Measurements from ENCODE around the gene APOLD1. TPM values are rescaled to one million over a fixed set of nuclear protein-coding genes. Genes with fewer than 3 reads are reported as not detected.
"Not testable (repeated sequence)": the region's sequence is repeated elsewhere in the genome, so short reads cannot be mapped to it uniquely, and the experiment has no call there.

The APOLD1 gene
- total RNA-seq, 2 experiments from 2014 or later, result 3.5 to 7.0 TPM

DNA sequence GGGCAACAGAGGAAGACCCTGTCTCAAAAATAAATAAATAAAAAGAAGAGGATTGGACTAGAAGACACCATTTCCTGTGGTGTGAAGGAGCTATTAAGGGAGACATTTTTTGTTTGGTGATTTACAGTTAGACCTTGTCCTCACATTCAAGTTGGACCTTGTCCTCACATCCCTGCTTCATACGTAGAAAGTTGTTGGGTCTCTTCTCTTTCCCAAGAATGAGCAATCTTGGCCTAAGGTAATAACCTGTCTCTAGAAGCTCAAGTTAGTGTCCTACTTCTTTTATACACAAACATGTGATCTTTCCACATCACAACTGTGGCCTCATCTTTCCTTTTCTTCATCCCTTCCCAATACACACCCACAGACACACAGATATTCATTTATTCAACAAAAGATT is 13.0 kb downstream of the APOLD1 start:
- CTCF ChIA-PET, result interaction anchor here (1.0 to 1.1 kb wide), 2 partner anchors 9 to 10 kb away, joined by 3 to 5 read pairs; no protein-coding TSS in a partner anchor
- Mint-ChIP-seq H3K36me3 (ENCODE audit: low read depth) (no peaks in the 10 kb centered on the region), H3K27me3 (no peaks in the 10 kb centered on the region), H3K4me1 (peaks cover 17% of the 10 kb centered on the region), H3K27ac (no peak overlapping the region), H3K4me3 (no peak overlapping the region), H3K9me3 (ENCODE audit: low read depth) (no peaks in the 10 kb centered on the region)
- DNase-seq (no peak), ATAC-seq (no peak)
- POLR2A ChIA-PET, result no interaction called here
- intact Hi-C loops (cut with DNase I, micrococcal nuclease), result no loop called here

DNA sequence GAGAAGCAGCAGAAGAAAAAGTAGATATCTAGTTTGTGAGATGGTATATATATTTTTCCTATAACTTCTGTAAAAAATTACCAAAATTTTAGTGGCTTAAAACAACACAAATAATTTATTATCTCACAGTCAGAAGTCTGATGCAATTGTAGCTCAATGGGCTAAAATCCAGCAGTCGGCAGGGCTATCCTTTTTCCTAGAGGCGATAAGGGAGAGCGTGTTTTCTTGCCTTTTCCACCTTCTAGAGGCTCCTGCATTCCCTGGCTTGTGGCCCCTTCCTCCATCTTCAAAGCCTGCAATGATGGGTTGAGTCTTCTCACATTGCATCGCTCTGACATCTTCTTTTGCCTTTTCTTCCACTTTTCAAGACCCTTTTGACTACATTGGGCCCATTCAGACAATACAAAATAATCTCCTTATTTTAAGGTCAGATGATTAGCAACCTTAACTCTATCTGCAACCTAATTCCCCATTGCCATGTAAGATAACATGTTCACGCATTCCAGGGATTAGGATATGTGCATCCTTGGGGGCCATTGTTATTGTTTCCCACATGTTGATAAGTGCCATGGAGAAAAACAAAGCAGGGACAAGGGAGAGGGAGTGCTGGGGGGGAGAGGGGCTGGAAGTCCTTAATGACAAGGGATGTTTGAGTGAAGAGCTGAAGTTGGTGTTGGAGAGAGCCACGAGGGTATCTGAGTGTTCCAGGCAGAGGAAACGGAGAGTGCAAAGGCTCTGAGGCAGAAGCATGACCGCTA is 13.9 kb downstream of the APOLD1 start:
- intact Hi-C loops (cut with DNase I, micrococcal nuclease), result no loop called here
- peaks cover 23% of the 10 kb centered on the region for H3K4me1 Mint-ChIP-seq
- DNase-seq (no peak), ATAC-seq (no peak)
- CTCF ChIA-PET, result interaction anchor here (0.8 to 1.1 kb wide), 4 partner anchors 9 to 14 kb away, joined by 3 to 5 read pairs (median 4); no protein-coding TSS in a partner anchor
- POLR2A ChIA-PET, result no interaction called here
- H3K9me3 Mint-ChIP-seq (ENCODE audit: low read depth), result no peaks in the 10 kb centered on the region
- H3K27ac Mint-ChIP-seq, result no peak overlapping the region
- no peak overlapping the region for H3K4me3 Mint-ChIP-seq
- no peaks in the 10 kb centered on the region for H3K27me3 Mint-ChIP-seq
- no peaks in the 10 kb centered on the region for H3K36me3 Mint-ChIP-seq (ENCODE audit: low read depth)

DNA sequence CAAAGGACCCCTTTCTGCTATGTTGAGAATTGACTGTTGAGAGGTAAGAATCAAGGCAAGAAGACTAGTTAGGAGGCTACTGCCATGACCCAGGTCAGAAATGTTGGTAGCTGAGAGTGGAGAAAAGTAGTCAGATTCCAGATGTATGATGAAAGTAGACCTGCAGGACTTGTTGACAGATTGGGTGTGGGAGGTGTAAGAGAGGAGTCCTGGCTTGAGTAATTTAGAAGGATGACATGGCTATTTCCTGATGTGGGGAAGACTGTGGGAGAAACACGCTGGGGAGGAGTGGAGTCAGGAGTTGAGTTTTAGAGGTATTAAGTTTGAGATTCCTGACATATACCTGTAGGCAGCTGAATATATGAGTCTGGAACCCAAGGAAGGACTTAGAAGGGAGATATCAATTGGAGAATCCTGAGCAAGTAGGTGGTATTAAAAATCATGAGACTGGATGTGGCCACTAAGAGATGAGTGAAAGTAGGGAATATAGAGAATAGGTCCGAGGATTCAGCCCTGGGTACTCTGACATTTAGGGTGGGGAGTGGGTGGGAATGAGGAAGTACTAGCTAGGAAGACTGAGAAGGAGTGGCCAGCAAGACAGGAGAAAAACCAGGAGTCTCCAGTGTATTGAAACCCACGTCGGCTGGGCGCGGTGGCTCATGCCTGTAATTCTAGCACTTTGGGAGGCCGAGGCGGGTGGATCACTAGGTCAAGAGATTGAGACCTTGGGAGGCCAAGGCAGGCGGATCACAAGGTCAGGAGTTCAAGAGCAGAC is 15.1 kb downstream of the APOLD1 start:
- H3K4me3 Mint-ChIP-seq, result no peak overlapping the region
- intact Hi-C loops (cut with DNase I, micrococcal nuclease), result no loop called here
- no peaks in the 10 kb centered on the region for H3K9me3 Mint-ChIP-seq (ENCODE audit: low read depth)
- H3K27me3 Mint-ChIP-seq, result no peaks in the 10 kb centered on the region
- no peaks in the 10 kb centered on the region for H3K36me3 Mint-ChIP-seq (ENCODE audit: low read depth)
- H3K27ac Mint-ChIP-seq, result no peak overlapping the region
- H3K4me1 Mint-ChIP-seq, result peaks cover 29% of the 10 kb centered on the region
- DNase-seq, result no peak
- CTCF ChIA-PET, result interaction anchor here (0.7 to 0.8 kb wide), 2 partner anchors 13 to 104 kb away, joined by 3 read pairs; no protein-coding TSS in a partner anchor
- no peak for ATAC-seq
- POLR2A ChIA-PET, result no interaction called here

DNA sequence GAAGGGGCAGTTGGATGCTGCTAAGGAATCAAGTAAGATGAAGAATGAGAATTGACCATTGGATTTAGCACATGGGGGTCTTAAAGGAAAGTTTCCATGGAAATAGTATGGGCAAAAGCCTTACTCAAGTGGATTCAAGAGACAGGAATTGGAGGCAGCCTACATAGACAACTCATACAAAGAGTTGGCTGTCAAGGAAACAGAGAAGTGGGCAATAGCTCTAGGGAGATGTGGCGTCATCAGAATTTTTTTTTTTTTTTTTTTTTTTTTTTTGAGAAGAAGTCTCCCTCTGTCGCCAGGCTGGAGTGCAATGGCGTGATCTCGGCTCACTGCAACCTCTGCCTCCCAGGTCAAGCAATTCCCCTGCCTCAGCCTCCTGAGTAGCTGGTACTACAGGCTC is 16.2 kb downstream of the APOLD1 start:
- CTCF ChIA-PET; H3K4me3 Mint-ChIP-seq; POLR2A ChIA-PET; DNase-seq; H3K36me3 Mint-ChIP-seq (ENCODE audit: low read depth); intact Hi-C loops (cut with DNase I, micrococcal nuclease); ATAC-seq; H3K27ac Mint-ChIP-seq; H3K9me3 Mint-ChIP-seq (ENCODE audit: low read depth); H3K27me3 Mint-ChIP-seq: not testable (repeated sequence)
- H3K4me1 Mint-ChIP-seq, result peaks cover 35% of the 10 kb centered on the region

DNA sequence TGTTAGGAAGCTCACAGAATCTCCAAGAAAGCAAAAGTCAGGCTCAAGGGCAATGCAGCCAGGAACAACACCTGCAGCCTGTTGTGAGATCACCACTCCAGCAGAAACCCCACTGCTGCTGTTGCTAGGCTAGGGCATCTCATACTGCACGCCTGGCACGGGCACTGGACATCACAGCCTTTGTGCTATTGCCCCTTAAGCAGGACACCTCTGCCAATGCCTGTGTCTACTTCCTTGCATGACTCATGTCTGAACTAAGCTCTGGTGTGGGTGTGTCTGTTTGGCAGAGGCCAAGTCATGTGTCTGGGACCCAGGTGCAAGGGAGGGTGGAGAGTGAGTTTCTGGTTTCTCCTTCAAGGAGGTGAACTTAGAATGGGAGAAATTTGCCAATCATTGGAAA is 17.7 kb downstream of the APOLD1 start:
- H3K4me3 Mint-ChIP-seq, result no peak overlapping the region

DNA sequence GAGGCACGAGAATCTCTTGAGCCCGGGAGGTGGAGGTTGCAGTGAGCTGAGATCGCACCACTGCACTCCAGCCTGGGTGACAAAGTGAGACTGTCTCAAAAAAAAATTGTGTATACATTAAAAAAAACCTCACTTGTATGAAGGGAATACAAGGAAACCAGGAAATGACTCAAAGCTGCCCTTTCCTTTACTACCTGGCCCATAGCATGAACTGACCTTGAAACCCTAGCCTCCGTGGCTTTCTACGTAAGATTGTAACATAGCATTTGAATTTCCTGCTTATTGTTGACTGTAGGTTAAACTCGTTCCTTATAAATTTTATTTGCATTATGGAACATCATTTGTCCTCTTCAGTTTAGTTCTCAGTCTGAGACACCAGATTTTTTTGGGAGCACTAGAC is 18.6 kb downstream of the APOLD1 start:
- ATAC-seq, result no peak
- Mint-ChIP-seq H3K4me1 (peaks cover 57% of the 10 kb centered on the region), H3K27ac (peak overlapping the region; percentile 15), H3K9me3 (ENCODE audit: low read depth) (no peaks in the 10 kb centered on the region), H3K4me3 (no peak overlapping the region), H3K27me3 (no peaks in the 10 kb centered on the region), H3K36me3 (ENCODE audit: low read depth) (no peaks in the 10 kb centered on the region)
- ChIA-PET CTCF (interaction anchor here (0.6 to 4.3 kb wide), 3 partner anchors 10 to 1515 kb away, joined by 3 to 27 read pairs (median 5); partner anchors contain the start of gene DDX47), POLR2A (no interaction called here)
- intact Hi-C loops (cut with DNase I, micrococcal nuclease), result no loop called here
- no peak for DNase-seq

More for the DNA sequence above, 17.7 kb downstream of the APOLD1 start:
- DNase-seq (peak; percentile 53), ATAC-seq (peak; percentile 82)
- intact Hi-C loops (cut with DNase I, micrococcal nuclease), result no loop called here
- H3K27ac Mint-ChIP-seq, result peak overlapping the region; percentile 61
- H3K9me3 Mint-ChIP-seq (ENCODE audit: low read depth), result no peaks in the 10 kb centered on the region
- H3K27me3 Mint-ChIP-seq, result no peaks in the 10 kb centered on the region
- no peaks in the 10 kb centered on the region for H3K36me3 Mint-ChIP-seq (ENCODE audit: low read depth)
- peaks cover 48% of the 10 kb centered on the region for H3K4me1 Mint-ChIP-seq
- CTCF ChIA-PET, result interaction anchor here (0.8 to 4.3 kb wide), 5 partner anchors 9 to 179 kb away, joined by 3 to 27 read pairs (median 3); partner anchors contain the start of gene DDX47
- POLR2A ChIA-PET, result no interaction called here

DNA sequence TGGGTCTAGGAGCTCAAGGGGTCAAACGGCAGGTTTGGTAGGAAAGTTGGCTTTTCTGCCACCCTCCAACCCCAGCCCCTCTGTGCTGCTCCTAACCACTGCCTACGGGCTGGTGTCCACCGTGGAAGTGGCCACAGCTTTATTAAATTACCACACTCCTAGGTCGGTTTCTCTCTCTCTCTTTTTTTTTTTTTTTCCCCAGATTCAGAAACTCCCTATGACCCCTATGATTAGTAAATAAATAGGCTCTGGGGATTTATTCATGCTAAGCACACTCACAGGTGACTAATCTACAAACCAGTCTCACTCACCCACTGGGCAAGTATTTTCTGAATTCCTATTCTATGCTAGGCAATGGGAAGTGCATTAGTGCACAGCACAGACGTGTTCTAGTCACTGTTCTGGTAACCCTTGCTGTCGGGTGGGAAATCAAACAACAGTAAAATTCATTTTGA is 19.0 kb downstream of the APOLD1 start:
- H3K27me3 Mint-ChIP-seq, result no peaks in the 10 kb centered on the region
- no peaks in the 10 kb centered on the region for H3K36me3 Mint-ChIP-seq (ENCODE audit: low read depth)
- no peaks in the 10 kb centered on the region for H3K9me3 Mint-ChIP-seq (ENCODE audit: low read depth)
- POLR2A ChIA-PET, result interaction anchor here (0.7 kb wide), 1 partner anchor 9 kb away, joined by 8 read pairs; no protein-coding TSS in a partner anchor
- H3K4me3 Mint-ChIP-seq, result no peak overlapping the region
- intact Hi-C loops (cut with DNase I, micrococcal nuclease), result no loop called here
- H3K27ac Mint-ChIP-seq, result peak overlapping the region; percentile 15
- ATAC-seq (no peak), DNase-seq (no peak)
- peaks cover 61% of the 10 kb centered on the region for H3K4me1 Mint-ChIP-seq
- CTCF ChIA-PET, result interaction anchor here (0.6 to 4.3 kb wide), 5 partner anchors 9 to 1515 kb away, joined by 3 to 27 read pairs (median 4); partner anchors contain the start of gene DDX47

DNA sequence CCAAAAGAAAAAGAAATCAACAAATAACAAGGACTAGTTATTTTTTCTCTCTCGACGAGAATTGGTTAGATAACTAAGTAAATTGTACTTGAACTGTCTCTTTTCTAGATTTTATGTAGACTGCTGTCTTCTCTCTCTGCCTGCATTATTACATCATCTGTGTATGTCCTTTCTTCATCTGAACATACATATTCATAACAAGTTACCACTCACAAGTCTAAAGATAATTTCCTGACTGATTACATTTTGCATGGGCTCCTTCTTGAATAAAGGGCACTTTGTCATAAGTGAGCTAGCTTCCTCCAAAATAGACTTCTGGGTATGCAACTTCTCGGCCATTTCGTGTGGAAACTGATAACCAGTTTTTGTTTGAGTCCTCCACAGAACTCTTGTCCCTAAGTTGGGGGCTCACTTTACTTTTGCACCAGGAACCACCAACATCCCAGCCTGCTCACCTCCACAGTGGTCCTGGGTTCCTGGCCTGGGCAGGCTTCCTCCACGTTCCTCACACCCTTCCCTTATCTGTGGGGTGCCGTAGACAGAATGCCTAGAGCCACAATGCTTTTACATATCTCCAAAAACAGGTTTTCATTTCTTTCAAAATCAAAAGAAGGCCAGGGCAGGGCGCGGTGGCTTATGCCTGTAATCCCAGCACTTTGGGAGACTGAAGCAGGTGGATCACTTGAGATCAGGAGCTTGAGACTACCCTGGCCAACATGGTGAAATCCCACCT is 21.5 kb downstream of the APOLD1 start:
- H3K27ac Mint-ChIP-seq, result peak overlapping the region; percentile 83
- ChIA-PET POLR2A (no interaction called here), CTCF (interaction anchor here (1.0 to 4.3 kb wide), 3 partner anchors 18 to 42 kb away, joined by 3 to 27 read pairs (median 3); no protein-coding TSS in a partner anchor)
- H3K27me3 Mint-ChIP-seq, result no peaks in the 10 kb centered on the region
- intact Hi-C loops (cut with DNase I, micrococcal nuclease), result no loop called here
- H3K4me3 Mint-ChIP-seq, result no peak overlapping the region
- H3K4me1 Mint-ChIP-seq, result peaks cover 57% of the 10 kb centered on the region
- no peaks in the 10 kb centered on the region for H3K9me3 Mint-ChIP-seq (ENCODE audit: low read depth)
- no peak for ATAC-seq
- no peaks in the 10 kb centered on the region for H3K36me3 Mint-ChIP-seq (ENCODE audit: low read depth)
- no peak for DNase-seq

DNA sequence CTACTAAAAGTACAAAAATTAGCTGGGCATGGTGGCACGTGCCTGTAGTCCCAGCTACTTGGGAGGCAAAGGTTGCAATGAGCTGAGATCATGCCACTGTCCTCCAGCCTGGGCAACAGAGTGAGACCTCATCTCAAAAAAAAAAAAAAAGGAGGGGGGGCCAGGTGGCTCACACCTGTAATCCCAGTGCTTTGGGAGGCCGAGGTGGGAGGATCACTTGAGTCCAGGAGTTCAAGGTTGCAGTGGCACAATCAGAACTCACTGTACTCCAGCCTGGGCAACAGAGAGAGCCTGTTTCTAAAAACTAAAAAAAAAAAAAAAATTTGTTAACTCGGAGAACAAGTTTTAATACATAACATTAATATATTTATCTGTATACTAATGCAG is 22.1 kb downstream of the APOLD1 start:
- DNase-seq; H3K36me3 Mint-ChIP-seq (ENCODE audit: low read depth); intact Hi-C loops (cut with DNase I, micrococcal nuclease); H3K27me3 Mint-ChIP-seq; POLR2A ChIA-PET; H3K9me3 Mint-ChIP-seq (ENCODE audit: low read depth); H3K4me3 Mint-ChIP-seq; ATAC-seq: not testable (repeated sequence)
- CTCF ChIA-PET, result interaction anchor here (1.0 kb wide), 1 partner anchor 18 kb away, joined by 3 read pairs; no protein-coding TSS in a partner anchor
- H3K4me1 Mint-ChIP-seq, result peaks cover 53% of the 10 kb centered on the region
- peak overlapping the region; percentile 83 for H3K27ac Mint-ChIP-seq

DNA sequence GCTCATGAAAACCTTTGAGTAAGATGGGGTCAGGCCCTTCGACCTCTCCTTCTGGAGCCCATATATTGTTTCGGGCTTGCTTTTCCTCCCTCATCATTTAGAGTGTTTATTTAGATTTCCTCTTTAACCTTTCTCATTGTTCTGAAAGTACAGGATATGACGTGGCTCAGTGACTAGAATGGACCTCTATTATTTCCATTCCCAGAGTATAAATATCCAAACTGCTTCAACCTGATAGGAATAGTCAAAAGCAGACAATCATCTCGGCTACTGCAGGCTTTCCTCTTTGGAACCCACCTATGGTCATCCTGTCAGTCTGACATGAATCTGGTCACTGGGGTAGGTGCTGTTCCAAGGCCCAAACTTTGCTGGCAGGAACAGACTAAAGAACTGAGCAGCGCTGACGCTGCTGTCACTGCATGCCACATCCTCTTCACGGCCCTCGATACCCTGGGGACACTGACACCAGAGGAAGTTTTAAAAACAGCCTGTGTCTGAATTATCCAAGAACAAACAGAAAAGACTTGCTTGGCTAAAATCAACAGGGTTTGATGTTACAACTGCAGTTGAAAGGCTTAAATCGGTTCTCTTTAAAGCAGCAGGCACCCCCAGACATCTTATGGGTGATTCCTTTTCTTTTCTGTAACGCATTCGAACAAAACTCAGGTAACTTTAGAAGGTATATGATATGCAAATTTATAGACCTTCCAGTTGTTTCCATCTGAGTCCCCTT is 22.7 kb downstream of the APOLD1 start:
- H3K9me3 Mint-ChIP-seq (ENCODE audit: low read depth), result no peaks in the 10 kb centered on the region
- H3K36me3 Mint-ChIP-seq (ENCODE audit: low read depth), result peaks cover under 1% of the 10 kb centered on the region
- H3K4me3 Mint-ChIP-seq, result peak overlapping the region; percentile 65
- intact Hi-C loops (cut with DNase I, micrococcal nuclease), result loop anchor here in 1 of 2 experiments (1.0 kb wide), 1 partner anchor 20 kb away; no protein-coding TSS in a partner anchor
- POLR2A ChIA-PET, result no interaction called here
- ATAC-seq (peak; percentile 67), DNase-seq (peak; percentile 69)
- H3K27me3 Mint-ChIP-seq, result no peaks in the 10 kb centered on the region
- CTCF ChIA-PET, result interaction anchor here (0.7 to 1.2 kb wide), 4 partner anchors 9 to 271 kb away, joined by 3 read pairs; no protein-coding TSS in a partner anchor
- peaks cover 54% of the 10 kb centered on the region for H3K4me1 Mint-ChIP-seq
- peak overlapping the region; percentile 97 for H3K27ac Mint-ChIP-seq

All from activated CD4-positive, alpha-beta T cell treated with anti-CD3 and anti-CD28 coated beads for 36 hours (primary cell).